COLO668 (cell line): ENCODE measurements around the gene SEZ6.
A peak's percentile ranks its signal among the peaks of the same experiment; 100 is the strongest.
"Not testable (repeated sequence)": the region's sequence is repeated elsewhere in the genome, so short reads cannot be mapped to it uniquely, and the experiment has no call there.

Source experiments
- DNase-seq: peaks from one replicate; lab custom pipeline; 2025; ENCODE audit not compliant: unreplicated experiment; lab: John Stamatoyannopoulos, UW

SEZ6 gene

DNA sequence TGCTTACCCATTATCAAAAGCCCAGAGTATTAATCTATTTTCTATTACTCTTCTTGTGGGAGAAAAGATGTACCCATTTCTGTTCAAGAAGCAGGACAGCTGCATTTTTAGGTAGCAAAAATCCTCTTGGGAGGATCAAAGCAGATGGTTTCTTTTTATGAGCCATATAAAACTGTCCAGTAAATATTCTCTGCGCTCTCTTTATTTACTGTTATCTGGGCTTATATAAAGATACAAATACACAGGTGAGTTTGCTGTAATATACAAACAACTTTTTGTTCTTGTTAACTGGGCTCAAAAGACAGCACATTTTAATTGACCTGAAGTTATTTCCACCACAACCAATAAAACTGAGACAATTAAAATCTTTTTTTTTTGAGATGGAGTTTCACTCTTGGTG lies 64.6 kb downstream of the SEZ6 start:
- DNase-seq = no peak

DNA sequence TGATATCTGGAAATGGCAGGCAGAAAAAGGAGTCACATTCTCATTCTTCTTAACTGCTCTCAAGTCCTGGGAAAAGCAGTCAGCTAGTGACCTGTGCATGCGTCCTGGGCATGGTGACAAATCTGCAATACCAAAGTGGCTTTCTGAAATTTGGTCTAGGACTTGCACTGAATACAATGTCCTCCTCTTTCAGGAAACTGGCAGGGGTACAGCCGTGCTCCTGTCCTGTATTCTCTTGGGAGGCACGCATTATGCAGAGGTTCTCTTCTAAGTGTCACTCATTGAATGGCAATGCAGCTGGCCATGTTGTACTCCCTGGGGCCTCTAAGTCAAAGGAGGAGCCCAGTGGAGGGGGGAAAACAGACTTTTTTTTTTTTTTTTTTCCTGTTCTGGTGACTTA lies 65.2 kb downstream of the SEZ6 start:
- no peak for DNase-seq

DNA sequence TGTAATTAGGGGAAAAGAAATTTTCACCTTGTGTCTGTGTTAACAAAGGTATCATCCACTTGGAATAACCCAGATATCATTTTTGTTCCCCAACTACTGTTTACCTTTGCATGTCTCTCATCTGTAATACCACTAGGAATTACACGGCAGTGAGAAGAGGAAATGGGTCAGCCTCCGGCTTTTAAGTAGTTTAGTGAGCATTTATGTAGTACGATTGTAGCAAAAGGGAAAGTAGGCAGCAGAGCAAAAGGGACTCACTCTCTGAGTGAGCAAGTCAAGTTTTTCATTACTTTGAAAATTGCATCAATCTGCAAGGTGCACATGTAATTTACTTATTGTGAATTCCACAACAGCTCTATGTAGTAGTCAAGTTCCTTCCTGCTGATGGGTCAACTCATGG lies 65.7 kb downstream of the SEZ6 start:
- no peak for DNase-seq

DNA sequence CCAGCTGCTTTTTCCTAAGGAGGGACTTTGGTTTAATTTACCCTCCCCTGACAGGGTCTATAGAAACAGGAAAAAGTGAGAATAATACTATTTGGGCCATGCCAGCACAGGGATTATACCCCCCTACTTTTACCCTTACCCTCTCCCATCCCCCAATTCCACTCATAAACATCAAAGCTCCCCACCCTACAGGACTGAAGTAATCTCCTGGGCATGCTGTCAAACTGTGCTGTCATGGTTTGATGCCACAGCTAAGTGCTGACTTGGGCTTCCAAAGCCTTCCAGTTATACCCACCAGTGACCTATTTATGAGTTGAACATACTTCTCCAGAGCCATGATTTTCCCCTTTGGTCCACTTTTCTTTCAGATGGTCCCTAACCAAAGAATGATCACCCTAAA lies 67.3 kb downstream of the SEZ6 start:
- DNase-seq = no peak

DNA sequence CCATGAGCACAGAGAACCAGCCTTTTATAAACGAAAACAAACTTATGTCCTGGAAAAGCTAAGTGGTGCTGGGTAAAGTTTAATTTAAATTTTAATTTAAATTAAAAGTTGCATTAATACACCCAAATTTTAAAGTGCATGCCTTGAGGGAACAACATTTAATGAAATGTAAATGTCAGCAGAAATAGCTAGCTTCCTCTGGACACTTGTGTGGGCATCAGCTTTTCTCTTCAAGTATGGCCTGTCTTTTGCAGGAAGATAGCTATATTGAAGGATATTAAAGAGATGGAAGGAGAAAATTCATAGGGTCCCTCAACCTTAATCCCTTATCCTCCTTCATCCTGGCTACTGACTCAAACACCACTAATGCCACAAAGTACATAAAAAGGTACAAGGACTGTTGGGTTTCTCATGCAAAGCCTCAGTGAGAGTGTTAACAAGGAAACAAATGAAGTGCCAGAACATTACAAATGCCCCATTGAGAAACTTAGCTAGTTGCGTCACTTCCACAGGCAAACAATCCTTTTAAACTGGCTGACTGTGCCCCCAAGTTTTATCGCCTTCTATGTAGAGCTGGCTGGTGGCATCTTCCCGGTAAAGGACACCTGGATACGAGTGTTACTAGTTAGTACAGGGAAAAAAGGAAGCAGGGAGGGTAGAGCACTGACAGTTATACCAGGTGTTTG lies 68.6 kb downstream of the SEZ6 start:
- no peak for DNase-seq

DNA sequence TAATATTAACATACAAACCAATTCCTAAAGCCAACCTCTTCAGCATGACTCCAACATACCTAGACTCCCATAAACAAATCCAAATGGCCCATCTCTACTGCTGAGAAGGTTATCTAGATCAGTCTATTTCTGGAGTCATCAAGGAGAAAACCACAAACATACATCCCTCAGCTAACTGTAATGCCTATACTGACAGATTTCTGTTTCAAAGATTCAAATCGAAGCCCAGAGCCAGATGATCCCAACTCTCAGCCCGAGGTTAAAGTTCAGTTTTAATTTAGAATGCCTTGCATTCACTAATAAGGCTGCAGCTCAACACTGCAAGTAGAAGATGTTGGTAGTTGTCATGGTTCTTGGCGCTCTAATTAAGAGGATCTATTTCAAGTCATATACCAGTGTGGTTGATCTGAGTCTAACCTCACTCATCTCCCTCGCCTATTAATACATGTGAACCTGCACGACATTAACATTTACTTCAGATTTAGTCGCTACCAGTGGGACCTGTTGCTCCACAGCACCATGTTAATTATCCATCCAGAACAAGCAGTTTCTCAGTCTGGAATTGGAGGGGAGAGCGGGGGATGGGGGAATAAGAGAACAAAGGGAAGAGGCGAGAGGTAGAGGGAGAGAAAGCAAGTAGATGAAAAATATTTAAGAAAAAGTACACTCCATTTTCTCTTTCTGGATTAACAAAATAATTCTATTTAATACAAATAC lies 69.9 kb downstream of the SEZ6 start:
- no peak for DNase-seq

DNA sequence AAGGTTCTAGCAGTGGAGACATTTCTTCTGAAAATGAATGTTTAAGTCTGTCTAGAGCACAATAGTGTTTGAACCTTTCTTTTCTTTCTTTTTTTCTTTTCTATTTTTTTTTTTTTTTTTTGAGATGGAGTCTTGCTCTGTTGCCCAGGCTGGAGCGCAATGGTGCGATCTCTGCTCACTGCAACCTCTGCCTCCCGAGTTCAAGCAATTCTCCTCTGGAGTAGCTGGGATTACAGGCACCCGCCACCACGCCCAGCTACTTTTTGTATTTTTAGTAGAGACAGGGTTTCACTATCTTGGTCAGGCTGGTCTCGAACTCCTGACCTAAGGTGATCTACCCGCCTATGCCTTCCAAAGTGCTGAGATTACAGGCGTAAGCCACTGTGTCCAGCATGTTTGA lies 71.3 kb downstream of the SEZ6 start:
- not testable (repeated sequence) for DNase-seq

DNA sequence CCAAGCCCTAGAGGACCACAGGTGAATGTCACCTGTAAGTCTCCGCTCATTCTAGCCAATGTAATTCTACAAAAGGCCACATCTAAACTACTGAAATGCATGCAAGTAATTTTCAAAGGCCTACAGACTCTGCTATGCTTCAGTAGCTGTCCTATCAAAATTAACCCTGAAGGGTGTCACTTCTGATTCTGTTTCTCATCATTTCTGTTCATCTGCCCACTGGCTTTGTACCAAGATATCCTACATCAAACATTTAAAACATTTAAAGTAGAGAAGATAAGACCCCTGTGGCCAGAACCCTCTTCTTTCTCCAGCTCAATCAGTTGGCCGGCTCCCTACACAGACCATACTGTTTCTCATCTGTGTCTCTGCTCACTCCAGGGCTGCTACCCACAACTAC lies 76.0 kb downstream of the SEZ6 start:
- no peak for DNase-seq

DNA sequence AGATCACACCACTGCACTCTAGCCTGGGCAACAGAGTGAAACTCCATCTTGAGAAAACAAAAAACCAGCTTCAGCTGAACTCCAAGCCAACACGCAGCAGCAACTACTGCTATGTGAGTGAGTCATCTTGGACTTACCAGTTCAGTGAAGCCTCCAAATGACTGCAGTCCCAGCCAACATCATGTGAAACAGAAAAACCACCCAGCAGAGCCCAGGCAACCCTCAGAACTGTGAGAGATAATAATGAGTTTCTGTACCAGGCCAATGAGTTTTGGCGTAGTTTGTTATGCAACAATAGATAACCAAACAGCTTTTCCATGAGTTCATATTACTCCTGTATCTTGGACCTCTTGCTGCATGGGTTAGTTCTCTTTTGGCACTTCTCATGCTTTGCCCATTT lies 77.8 kb downstream of the SEZ6 start:
- DNase-seq = no peak

DNA sequence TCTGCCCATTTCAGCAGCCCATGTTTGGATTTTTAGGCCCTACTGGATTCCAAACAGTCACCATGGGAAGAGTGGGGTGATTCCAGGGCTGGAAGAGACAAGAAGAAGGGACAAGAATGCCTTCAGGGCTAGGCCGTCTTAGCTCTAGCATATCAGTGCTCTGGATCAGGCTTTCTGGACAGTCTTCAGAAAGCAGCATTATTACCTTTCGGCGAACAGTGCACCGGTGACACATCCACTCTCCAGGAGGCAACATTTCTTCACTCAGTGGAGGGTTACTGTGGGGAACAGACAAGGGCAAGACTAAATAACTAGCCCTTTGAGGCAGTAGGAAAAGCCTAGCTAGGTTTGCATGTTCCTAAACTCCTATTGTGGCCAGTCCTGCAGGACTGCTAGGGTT lies 79.0 kb downstream of the SEZ6 start:
- no peak for DNase-seq

DNA sequence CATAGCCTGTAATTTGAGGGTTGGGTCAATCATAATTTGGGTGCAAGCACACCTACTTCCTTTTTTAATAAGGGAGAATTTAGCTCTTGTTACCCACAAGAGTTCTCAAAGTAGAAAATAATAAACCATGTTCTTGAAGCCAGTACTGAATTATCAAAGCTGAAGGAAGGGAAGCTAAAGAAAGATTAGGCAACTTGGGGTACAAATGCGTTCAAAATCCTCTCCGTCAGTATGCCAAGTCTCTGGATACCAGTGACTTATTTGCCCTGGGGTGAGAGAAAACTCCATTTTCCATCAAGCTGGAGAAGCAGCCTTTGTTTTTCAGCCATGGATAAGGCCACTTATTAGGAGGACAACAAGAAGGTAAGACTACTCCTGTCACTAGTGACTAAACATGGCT lies 79.5 kb downstream of the SEZ6 start:
- DNase-seq = no peak

DNA sequence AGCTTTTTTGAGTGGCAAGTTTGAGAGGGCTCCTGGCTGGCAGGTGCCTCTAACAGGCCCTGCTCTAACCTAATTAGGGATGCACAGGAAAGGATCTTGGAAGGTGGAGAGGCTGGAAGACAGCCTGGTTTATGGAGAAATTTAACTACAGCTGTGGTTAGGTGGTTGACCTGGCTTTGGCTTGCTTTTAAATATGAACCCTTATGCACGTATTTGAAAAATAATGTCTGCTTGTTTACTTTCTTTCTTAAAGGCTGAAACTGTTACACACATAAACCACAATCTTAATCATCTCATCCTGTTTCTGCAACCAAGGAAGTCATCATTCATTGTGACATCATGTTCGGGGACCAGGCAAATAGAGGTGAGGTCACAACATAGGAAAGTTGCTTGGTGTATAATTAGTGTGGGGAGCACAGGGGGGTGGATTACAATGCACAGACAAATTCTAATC lies 79.9 kb downstream of the SEZ6 start:
- no peak for DNase-seq

DNA sequence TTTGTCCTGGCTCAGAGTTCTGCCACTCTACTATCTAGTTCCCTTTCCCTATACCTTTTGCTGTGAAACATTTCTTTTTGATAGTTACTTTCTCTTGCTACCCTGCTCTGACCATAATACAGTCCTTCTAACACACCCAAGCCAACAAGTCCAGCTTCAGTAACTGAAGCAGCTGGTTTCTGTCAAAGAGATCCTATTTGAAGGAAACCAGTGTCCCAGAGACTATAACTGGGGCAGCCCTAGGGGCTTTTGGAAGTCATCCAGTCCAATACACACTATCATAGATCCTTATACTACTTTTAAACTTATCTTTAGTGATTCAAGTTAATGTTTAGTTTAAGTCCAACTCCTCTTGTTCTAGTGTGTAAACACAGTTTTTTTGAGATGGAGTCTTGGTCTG lies 85.6 kb downstream of the SEZ6 start:
- DNase-seq = no peak

DNA sequence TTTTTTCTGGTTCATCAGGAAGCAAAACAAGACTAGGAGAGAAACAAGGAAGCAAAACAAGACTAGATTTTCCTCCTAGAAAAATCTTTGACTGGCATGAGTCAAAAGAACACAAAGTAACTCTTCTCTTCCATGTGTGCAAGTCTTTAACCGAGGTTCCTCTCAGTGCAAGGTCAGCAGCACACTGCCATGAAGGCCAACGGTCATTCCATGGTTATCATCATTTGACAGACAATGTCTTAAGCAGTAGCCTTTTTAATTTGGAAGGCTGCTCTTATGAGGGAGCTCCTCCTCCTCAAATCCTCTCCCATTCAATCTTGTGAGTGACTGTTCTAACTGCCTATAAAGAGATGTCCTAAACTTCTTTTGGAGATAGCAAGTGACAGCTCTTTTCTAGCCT lies 87.5 kb downstream of the SEZ6 start:
- no peak for DNase-seq

DNA sequence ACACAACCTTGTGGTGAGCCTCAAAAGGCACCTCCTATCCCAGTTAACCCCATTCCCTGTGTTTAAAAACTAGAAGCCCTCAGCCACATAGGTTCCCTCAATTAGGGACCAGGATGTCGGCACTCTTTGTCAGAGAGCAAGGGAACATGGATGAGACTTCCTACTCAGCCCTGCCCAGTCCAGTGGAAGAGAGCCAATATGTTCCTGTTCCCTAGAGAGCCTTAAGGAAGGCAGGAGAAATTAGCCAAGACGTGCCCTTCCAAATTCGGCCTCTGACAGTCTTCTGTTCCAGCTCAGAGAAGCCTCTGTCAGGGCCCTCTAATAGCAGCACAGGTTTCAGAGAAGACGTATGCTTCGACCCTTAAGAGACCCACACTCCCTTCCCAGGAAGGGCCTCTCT lies 88.4 kb downstream of the SEZ6 start:
- DNase-seq = no peak

DNA sequence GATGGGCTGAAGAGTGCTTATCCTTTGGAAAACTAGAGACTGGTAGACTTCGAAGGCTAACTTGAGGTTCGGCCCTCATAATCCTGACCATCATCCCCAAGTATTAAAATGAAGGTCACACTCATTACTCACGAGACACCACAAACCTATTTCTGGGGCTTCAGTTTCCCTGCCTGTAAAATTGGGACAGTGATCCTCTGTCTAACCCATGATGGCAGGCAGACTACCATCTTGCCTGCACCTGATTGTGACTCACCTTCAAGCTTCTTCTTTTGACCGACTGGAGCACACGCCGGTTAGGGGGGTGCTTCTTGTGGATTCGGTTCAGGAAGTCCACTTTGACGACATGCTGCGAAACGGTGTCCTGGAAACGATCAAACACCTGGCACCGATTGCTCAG lies 88.8 kb downstream of the SEZ6 start:
- DNase-seq = no peak

DNA sequence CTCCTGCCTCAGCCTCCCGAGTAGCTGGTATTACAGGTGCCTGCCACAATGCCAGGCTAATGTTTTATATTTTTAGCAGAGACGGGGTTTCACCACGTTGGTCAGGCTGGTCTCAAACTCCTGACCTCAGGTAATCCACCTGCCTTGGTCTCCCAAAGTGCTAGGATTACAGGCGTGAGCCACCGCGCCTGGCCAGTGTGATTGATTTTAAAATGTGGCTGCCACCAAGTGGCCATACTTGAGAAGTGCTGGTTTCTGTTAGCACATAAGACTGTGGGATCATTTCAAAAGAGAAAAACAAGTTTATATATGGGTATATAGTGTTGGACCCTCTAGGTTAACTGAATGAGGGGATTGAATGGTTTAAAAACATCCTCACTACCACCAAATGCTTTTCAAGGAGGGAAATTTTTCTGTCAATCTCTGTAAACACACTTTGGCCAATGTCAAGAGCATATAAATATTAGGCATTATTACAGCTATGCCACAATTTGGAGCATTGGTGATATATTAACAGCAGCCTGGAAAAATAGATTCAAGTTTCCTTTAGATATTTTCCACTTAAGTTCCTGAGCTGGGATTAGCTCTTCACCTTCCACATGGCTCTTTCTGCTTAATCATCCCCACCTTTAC lies 89.4 kb downstream of the SEZ6 start:
- peak; percentile 12 for DNase-seq

DNA sequence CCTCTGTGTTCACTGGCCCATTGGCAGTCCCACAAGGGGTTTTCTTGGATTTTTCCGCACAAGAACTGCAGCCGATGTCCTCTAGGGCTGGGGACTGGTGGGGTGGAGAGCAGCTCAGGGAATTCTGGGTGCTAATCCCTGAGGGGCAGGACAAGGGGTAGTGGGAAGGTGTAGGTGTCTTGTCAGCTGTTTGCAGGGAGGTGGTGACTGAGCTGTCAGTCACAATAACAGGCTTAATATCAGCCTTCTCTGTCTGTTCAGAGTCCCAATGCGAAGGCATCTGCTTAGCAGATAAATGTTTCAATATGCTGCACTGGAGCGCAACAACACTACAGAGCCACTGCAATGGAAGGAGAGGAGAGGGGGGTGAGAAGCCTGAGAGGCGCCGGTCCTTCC lies 92.9 kb downstream of the SEZ6 start:
- DNase-seq = no peak

DNA sequence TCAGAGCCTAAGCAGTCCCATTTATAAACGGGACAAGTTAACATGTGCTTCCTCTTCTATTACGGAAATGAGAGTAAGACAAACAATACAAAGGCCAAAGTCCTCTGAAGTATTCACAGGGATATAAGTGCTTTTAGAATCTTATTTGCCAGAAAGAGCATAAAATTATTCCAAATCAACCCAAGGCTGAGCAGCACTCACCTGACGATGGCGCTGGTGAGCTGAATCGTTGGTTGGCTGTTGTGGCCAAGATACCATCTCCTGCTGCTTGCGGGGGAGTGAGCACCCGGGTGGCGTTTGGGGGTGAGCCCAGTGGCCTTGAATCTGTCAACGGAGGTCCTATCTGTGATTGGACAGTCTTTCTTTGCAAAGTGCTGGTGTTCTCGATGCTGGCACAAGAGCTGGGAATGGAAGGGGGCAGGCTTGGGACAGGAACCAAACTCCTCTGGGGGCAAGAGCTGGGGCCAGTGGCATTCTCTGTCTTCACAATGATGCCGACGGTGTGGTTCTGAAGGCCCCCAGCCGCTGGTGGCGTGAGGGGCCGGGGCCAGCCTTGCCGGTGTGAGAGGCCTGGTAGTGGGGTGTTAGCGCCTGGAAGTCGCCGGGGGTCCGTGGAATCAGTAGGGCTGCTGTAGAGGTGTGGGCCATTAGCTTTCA lies 93.4 kb downstream of the SEZ6 start:
- no peak for DNase-seq

DNA sequence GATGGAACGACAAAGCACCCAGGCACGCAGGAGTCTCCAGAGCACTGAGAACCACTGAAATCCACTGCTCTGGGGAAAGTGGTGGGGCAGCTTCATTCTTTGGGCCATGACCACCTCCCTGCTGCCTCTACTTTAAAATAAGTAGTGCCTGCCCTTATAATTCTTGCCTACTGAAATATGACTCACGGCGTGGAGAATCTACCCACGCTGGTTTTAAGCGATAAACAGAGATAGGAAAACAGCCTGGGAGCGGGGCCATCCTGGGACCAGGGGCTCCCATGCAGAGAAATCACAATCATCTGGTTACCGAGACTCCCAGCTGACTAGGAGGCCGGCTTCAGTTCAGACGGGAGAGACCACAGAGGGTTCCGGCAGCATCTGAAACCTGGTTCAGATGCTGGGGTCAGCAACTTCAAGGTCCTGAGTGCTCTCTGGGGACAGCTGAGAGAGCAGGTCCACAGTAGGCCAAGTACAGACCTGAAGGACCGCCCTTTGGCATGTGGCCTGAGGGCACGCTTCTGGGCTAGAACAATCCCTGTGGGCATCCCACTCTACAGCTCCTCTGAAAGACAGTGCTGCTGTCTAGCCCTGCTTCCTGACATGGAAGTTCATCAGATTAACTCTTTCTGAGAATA lies 94.3 kb downstream of the SEZ6 start:
- DNase-seq = no peak

DNA sequence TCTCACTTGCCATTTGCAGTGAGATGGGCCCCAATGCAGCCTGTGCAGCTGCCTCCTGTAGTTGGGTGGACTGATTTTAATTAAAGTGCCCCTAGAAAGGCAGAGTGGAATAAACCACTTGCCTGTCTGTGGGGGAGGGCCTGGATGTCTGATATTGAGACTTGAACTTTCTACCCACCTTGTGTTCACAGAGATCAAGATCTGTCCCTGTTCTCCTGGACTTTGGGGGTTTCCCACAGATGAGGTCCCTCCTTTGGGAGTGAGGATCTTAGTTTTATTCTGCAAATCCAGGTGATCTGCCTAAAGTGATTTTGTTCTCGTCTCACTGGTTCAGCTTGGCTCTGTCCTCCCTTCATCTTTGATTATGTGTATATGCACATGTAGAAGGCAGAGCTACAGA lies 95.3 kb downstream of the SEZ6 start:
- no peak for DNase-seq
